HG03095 (cell line): ENCODE data around the gene CDCP1.

ENCODE experiments used
- ATAC-seq: cut with Tn5 transposase; IDR thresholded peaks from one replicate; pipeline ENCODE4 v1.9.1; 2021; ENCODE audit warnings: moderate library complexity; ENCODE audit not compliant: unreplicated experiment

Gene CDCP1

DNA sequence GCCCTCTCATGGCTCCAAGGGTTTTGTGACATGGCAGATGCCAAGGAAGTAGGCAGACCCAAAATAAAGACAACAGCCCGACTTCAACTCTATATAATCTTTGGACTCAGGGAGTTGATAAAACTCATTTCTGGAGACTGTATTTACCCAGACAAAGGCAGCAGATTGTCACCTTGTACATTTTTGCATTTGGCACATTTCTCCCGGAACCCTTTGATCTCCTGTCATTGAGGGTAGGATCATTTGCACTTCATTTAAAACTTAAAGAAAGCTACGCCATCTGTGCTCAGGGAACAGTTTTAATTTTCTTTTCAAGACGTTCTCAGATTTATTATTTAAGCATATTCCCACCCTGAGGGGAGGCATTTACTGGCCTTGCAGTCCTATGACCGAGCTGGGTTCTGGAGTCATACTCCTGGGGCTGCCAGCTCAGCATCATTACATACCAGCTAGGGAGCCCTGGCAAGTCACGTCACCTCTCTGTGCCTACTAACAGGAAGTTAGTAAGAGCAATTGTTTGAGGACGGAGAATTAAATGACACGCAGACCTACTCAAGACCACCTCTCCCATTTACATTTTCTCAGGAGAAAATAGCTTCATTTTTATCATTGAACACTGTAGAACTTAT is 5.9 kb downstream of the CDCP1 start:
- ATAC-seq: no peak

- ATAC-seq: no peak
These were observed 6.6 kb downstream of the CDCP1 start for GRCh38 chr3:45139372-45140140.

DNA sequence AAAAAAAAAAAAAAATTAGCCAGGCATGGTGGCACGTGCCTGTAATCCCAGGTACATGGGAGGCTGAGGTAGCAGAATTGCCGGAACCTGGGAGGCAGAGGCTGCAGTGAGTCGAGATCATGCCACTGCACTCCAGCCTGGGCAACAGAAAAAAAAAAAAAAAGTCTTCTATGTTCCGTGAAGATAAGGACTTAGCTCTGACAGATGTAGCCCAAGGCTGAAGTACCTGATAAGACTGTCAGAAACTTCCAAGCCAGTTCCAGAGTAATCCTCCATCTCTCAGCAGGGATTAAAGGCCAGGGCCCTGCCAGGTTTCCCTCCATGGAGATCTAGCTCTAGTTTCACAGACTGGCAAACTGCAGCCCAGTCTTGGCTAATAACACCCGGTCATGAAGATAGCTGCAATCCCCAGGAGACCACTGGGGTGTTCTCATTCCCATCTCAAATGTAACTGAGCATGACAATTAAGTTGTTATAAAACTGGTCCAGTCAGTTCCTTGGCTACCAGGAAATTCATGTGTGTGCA is 8.5 kb downstream of the CDCP1 start:
- ATAC-seq: no peak

- no peak for ATAC-seq
These were observed 10.2 kb downstream of the CDCP1 start for GRCh38 chr3:45135959-45136358.

- ATAC-seq: no peak
These were observed 11.2 kb downstream of the CDCP1 start for GRCh38 chr3:45134758-45135521.

GRCh38 chr3:45132568-45133211 is 13.5 kb downstream of the CDCP1 start:
- ATAC-seq: no peak

- ATAC-seq: no peak
These were observed 15.0 kb downstream of the CDCP1 start for GRCh38 chr3:45131201-45131600.

- ATAC-seq: no peak
These were observed 15.7 kb downstream of the CDCP1 start for GRCh38 chr3:45130476-45130875.

DNA sequence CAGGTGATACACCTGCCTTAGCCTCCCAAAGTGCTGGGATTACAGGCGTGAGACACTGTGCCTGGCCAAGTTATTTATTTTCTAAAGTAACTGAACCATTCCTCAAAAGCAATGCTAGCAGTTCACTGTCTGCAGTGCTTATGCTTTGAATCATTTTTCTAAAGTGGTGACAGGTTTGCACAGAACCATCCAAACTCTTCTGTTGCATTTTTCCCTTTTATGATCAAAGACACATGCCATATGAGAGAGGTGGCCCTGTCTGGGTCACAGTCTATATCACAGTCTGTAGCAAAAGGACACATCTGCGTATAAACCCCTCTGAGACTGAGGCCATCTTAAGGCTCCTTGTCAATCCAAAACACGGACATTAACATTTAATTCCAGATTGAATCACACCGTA is 17.2 kb downstream of the CDCP1 start:
- no peak for ATAC-seq

DNA sequence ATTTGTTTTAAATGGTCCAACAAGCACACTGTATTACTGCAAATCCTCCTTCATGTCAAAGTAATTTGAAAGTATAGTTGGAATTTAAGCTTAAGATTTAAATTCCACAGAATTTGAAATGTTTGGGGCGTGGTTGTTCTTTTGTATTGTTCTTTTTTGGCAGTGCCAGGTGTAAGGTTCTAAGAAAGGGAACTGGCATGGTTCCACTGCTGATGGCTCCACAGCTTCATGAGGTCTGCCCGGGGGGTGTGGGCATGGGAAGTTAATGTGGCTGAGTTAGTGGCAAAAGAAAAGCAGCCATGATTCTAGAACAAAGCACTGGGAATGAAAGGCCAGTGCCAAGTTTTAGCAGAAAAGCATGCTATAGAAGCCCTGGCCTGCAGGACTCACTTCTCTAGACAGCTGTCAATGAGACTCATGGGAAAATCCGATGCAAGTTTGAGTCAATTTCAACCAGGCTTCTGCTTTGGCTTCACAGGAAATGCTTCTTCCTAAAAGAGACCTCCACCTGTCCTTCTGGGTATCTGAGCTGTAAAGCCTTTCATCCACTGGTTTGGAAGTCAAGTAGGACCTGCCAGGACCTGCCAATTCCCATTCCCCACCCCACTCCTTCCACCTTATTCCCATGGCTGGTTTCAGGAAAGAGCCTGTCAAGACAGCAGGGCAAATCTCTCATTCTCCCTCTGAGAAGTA is 18.9 kb downstream of the CDCP1 start:
- ATAC-seq: no peak

GRCh38 chr3:45126730-45127129 is 19.4 kb downstream of the CDCP1 start:
- no peak for ATAC-seq

DNA sequence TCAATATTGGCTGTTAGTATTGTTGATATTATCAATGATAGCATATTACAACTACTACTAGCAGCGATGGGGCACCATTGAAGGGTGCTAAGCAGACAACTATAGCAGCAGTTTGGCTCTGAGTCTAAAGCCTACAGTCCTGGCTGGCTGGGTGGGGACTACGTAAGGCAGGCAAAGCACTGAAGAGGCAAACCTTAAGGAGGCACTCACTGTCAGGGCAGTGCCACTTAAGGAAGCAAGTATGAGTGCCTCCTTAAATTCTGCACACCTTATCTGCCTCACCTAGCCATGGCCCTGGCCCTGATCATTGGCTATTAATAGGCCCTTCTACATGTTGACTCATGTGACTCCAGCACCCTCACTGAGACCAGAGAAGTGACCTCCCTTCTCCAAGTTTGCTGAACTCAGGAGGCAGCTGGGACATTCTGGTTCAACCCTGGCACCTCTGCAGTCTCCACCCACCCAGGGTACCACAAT is 20.6 kb downstream of the CDCP1 start:
- no peak for ATAC-seq

GRCh38 chr3:45124956-45125355 is 21.2 kb downstream of the CDCP1 start:
- ATAC-seq: no peak

DNA sequence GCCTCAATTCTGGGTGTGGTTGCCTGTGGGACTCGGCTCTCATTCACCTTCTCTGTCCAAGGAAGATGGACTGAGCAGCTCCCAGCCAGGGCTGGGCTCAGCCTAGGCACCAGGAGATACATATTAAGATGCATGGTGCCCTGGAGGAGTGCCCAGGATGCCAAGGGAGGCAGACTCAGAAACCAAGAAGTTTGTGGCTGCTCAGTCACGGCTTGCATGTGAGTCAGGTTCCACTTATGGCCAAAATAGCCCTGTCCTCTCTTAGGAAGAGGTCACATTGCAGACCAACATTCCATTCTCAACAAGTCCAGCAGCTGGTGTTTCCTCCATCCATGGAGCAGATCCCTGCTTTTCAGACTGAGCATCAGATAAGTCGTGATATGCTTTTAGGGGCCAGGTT is 21.8 kb downstream of the CDCP1 start:
- ATAC-seq: no peak

GRCh38 chr3:45123581-45124269 is 22.5 kb downstream of the CDCP1 start:
- ATAC-seq: no peak

- peak; percentile 91 for ATAC-seq
These were observed 23.1 kb downstream of the CDCP1 start for GRCh38 chr3:45123030-45123429.

DNA sequence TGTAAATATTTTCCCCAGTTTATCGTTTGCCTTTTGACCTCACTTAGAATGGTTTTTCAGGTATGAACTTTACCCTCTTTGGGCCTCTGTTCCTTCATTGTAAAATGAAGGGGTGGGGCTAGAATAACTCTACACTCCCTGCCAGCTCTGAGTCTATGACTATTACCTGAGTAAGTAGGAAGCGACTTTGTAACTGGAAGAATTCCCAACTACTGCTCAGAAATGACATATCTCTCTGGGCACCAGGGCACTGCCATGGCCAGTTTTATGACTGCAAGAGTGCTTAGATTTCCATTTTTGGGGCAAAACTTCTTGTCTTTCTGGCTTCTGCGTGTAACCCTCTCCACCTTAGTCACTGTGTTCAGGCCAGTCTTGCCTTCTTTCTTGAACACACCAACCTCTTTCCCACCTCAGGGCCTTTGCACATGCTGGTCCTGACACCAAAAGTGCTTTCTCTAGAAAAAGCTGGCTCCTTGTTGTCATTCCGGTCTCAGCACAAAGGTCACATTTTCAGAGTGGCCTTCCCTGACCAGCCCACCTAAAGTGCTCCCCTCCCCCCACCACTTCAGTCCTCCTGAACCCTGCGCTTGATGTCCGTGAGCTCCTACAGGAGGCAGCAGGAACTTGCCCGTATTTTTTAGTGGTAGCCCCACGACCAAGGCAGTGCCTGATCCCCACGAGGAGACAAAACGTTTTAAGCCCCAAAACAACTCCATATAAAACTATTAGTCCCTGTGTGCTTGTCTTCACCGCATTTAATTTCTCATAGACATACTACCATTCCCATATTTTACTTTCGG is 25.6 kb downstream of the CDCP1 start:
- no peak for ATAC-seq

- no peak for ATAC-seq
These were observed 26.3 kb downstream of the CDCP1 start for GRCh38 chr3:45119824-45120358.

DNA sequence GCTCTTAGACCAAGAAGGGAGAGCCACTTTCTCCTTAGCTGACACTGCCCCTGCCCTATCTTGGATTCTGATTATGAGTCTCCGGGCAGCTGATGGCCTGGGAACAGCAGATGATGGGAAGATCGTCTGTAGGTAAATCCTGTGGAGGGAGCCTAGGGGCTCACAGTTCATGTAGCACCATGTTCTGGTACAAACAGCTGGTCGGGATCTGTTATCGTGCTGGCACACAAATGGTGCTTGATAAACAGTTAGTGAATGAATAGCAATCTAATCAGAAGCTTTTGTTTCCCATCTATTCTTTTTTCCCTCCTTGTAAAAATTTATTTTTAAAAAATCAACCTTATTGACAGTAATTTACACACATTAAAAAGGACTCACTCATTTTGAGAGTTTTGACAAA is 26.8 kb downstream of the CDCP1 start:
- ATAC-seq: no peak
